Astrocyte (in vitro differentiated cells and primary cell): ENCODE results near the gene ARV1. TPM values are rescaled to one million over a fixed set of nuclear protein-coding genes. Genes with fewer than 3 reads are reported as not detected.

Source experiments
- DNase-seq: peaks from one replicate; pipeline ENCODE4 v3.0.0-alpha.2; 2010; ENCODE audit warnings: low read depth
- FAIRE-seq: peaks from 2 replicates; lab custom pipeline; 2011; peaks lifted over from hg19 to GRCh38; lab: Jason Lieb, UNC
- H2AFZ ChIP-seq: 2 replicates; pipeline ENCODE4 v1.6.0; 2012; ENCODE audit warnings: low read depth, low read length, inconsistent platforms
- H3K27ac ChIP-seq: 2 replicates; pipeline ENCODE4 v1.5.1; 2011; ENCODE audit warnings: low read depth, low read length, inconsistent platforms
- H3K27me3 ChIP-seq: 2 replicates; pipeline ENCODE4 v1.6.0; 2011; ENCODE audit warnings: low read length, inconsistent platforms; ENCODE audit not compliant: insufficient read depth
- H3K36me3 ChIP-seq: 2 replicates; pipeline ENCODE4 v1.5.1; 2011; ENCODE audit warnings: low read length, inconsistent platforms; ENCODE audit not compliant: insufficient read depth
- H3K4me1 ChIP-seq: 2 replicates; pipeline ENCODE4 v1.5.1; 2011; ENCODE audit warnings: low read length, inconsistent platforms; ENCODE audit not compliant: insufficient read depth
- H3K4me2 ChIP-seq: 2 replicates; pipeline ENCODE4 v1.6.0; 2012; ENCODE audit warnings: low read length, inconsistent platforms
- H3K4me3 ChIP-seq: 2 replicates; pipeline ENCODE4 v1.5.1; 2011; ENCODE audit warnings: low read depth, mild to moderate bottlenecking, low read length, inconsistent platforms; ENCODE audit not compliant: insufficient read depth
- H3K79me2 ChIP-seq: 2 replicates; pipeline ENCODE4 v1.6.0; 2012; ENCODE audit warnings: mild to moderate bottlenecking, low read length, inconsistent platforms; ENCODE audit not compliant: insufficient read depth
- H3K9ac ChIP-seq: 2 replicates; pipeline ENCODE4 v1.6.0; 2012; ENCODE audit warnings: mild to moderate bottlenecking, low read length, inconsistent platforms
- H3K9me3 ChIP-seq: 2 replicates; pipeline ENCODE4 v1.5.1; 2012; ENCODE audit warnings: low read depth, mild to moderate bottlenecking, low read length, inconsistent platforms; ENCODE audit not compliant: insufficient read depth
- H4K20me1 ChIP-seq: 2 replicates; pipeline ENCODE4 v1.6.0; 2012; ENCODE audit warnings: low read length, inconsistent platforms; ENCODE audit not compliant: insufficient read depth
- H3K27ac Mint-ChIP-seq: one replicate; pipeline ENCODE4 v1.8.0; 2021; ENCODE audit warnings: mild to moderate bottlenecking, mixed read lengths; ENCODE audit not compliant: unreplicated experiment
- H3K27me3 Mint-ChIP-seq: one replicate; pipeline ENCODE4 v1.8.0; 2021; ENCODE audit warnings: low read depth, mixed read lengths; ENCODE audit not compliant: unreplicated experiment
- H3K36me3 Mint-ChIP-seq: one replicate; pipeline ENCODE4 v1.8.0; 2021; ENCODE audit warnings: low read depth, mixed read lengths; ENCODE audit not compliant: unreplicated experiment
- H3K4me1 Mint-ChIP-seq: one replicate; pipeline ENCODE4 v1.8.0; 2021; ENCODE audit warnings: low read depth, mixed read lengths; ENCODE audit not compliant: unreplicated experiment
- H3K4me3 Mint-ChIP-seq: one replicate; pipeline ENCODE4 v1.8.0; 2021; ENCODE audit warnings: mild to moderate bottlenecking, moderate library complexity, mixed read lengths; ENCODE audit not compliant: unreplicated experiment
- H3K9me3 Mint-ChIP-seq: one replicate; pipeline ENCODE4 v1.8.0; 2021; ENCODE audit warnings: mild to moderate bottlenecking, mixed read lengths; ENCODE audit not compliant: unreplicated experiment
- EZH2 ChIP-seq: IDR thresholded peaks from 2 replicates; pipeline ENCODE4 v1.6.1; 2012; ENCODE audit warnings: mild to moderate bottlenecking, low read length, inconsistent platforms; ENCODE audit not compliant: insufficient read depth
- total RNA-seq: library from RNA; stranded (reverse); gene quantifications from 2 replicates; pipeline ENCODE4 v1.2.1, GENCODE V29; 2021
- TF ChIP-seq, protein P1 (sequence below): IDR thresholded peaks from 2 replicates; pipeline ENCODE4 v1.5.1; 2011; ENCODE audit warnings: low read depth, mild to moderate bottlenecking, inconsistent platforms, low read length, moderate library complexity; ENCODE audit not compliant: insufficient read depth

ARV1 gene
- total RNA-seq, 1 donor from 2014 or later = 14.4 TPM

DNA sequence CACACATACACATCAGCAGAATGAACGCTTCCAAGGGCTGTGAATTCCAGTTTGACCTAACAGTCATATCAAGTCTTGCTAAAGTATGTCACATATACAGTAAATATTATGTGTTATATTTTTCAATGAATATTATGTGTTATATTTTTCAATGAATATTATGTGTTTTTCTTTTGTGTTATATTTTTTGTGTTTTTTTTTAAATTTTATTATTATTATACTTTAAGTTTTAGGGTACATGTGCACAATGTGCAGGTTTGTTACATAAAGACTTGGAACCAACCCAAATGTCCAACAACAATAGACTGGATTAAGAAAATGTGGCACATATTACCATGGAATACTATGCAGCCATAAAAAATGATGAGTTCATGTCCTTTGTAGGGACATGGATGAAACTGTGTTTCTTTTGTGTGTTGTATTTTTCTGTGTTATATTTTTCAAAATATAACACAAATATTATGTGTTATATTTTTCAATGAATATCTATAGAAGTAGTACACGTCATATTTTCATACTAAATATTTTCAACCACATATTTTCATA lies 35.8 kb upstream of the ARV1 start:
- no peak overlapping the region for H2AFZ ChIP-seq
- FAIRE-seq (no peak), DNase-seq (no peak)
- no peak overlapping the region for H3K27ac ChIP-seq
- H3K27me3 ChIP-seq = no peaks in the 10 kb centered on the region
- H3K36me3 ChIP-seq = no peaks in the 10 kb centered on the region
- no peaks in the 10 kb centered on the region for H3K79me2 ChIP-seq
- no peak overlapping the region for H3K4me3 ChIP-seq
- no peak overlapping the region for H3K4me2 ChIP-seq
- peaks cover 4% of the 10 kb centered on the region for H3K36me3 Mint-ChIP-seq
- H3K4me3 Mint-ChIP-seq = no peak overlapping the region
- peaks cover 11% of the 10 kb centered on the region for H3K4me1 Mint-ChIP-seq
- H3K27me3 Mint-ChIP-seq = no peaks in the 10 kb centered on the region
- no peaks in the 10 kb centered on the region for H3K9me3 ChIP-seq
- H4K20me1 ChIP-seq = no peaks in the 10 kb centered on the region
- no peaks in the 10 kb centered on the region for H3K9me3 Mint-ChIP-seq
- no peak overlapping the region for H3K9ac ChIP-seq
- H3K27ac Mint-ChIP-seq = no peak overlapping the region
- no peaks in the 10 kb centered on the region for H3K4me1 ChIP-seq
- no peak for TF ChIP-seq EZH2
- TF ChIP-seq, protein P1, sequence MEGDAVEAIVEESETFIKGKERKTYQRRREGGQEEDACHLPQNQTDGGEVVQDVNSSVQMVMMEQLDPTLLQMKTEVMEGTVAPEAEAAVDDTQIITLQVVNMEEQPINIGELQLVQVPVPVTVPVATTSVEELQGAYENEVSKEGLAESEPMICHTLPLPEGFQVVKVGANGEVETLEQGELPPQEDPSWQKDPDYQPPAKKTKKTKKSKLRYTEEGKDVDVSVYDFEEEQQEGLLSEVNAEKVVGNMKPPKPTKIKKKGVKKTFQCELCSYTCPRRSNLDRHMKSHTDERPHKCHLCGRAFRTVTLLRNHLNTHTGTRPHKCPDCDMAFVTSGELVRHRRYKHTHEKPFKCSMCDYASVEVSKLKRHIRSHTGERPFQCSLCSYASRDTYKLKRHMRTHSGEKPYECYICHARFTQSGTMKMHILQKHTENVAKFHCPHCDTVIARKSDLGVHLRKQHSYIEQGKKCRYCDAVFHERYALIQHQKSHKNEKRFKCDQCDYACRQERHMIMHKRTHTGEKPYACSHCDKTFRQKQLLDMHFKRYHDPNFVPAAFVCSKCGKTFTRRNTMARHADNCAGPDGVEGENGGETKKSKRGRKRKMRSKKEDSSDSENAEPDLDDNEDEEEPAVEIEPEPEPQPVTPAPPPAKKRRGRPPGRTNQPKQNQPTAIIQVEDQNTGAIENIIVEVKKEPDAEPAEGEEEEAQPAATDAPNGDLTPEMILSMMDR = no peak

DNA sequence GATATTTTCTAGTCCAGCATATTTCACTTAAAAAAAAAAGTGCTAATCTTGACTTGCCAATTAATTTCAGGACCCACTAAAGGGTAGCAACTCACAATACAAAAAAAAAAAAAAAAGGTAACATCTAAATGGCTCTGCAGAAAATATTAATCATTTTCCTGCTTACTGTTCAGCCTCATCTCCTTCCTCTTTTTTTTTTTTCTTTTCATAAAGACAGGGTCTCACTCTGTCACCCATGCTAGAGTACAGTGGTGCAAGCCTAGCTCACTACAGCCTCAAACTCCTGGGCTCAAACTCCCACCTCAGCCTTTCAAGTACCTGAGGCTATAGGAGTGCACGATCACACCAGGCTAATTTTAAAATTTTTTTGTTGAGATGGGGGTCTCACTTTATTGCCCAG lies 30.6 kb upstream of the ARV1 start:
- Histone ChIP-seq H3K27me3 (no peaks in the 10 kb centered on the region), H3K36me3 (no peaks in the 10 kb centered on the region), H3K4me2 (no peak overlapping the region), H2AFZ (no peak overlapping the region), H3K4me3 (no peak overlapping the region), H4K20me1 (no peaks in the 10 kb centered on the region), H3K9me3 (no peaks in the 10 kb centered on the region), H3K79me2 (no peaks in the 10 kb centered on the region), H3K9ac (no peak overlapping the region), H3K4me1 (no peaks in the 10 kb centered on the region), H3K27ac (no peak overlapping the region)
- no peak for DNase-seq
- Mint-ChIP-seq H3K9me3 (no peaks in the 10 kb centered on the region), H3K27me3 (no peaks in the 10 kb centered on the region), H3K36me3 (no peaks in the 10 kb centered on the region), H3K4me3 (no peak overlapping the region), H3K27ac (no peak overlapping the region), H3K4me1 (no peaks in the 10 kb centered on the region)
- no peak for FAIRE-seq
- TF ChIP-seq EZH2 = no peak
- TF ChIP-seq, protein P1 = no peak

DNA sequence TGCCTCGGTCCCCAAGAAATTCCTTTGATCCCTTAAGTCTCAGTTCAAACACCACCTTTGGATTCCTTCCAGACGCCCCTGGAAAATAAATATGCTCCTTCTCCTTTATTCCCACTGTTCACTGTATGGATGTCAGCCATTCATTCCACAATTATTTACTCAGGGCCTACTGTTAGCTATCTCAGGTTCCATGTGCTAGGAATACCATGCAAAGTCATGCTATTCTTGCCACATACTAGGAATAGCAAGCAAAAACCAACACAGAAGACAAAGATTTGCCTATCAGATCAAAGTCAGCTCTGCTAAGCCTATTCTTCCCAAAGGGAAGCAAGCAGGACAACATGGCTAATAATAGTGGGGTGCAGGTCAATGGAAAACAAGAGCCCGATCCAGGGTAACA lies 30.0 kb upstream of the ARV1 start:
- no peak overlapping the region for H2AFZ ChIP-seq
- no peaks in the 10 kb centered on the region for H3K79me2 ChIP-seq
- no peaks in the 10 kb centered on the region for H3K4me1 Mint-ChIP-seq
- no peaks in the 10 kb centered on the region for H3K4me1 ChIP-seq
- H3K4me3 ChIP-seq = no peak overlapping the region
- H3K27me3 ChIP-seq = no peaks in the 10 kb centered on the region
- H3K9ac ChIP-seq = no peak overlapping the region
- FAIRE-seq (no peak), DNase-seq (no peak)
- no peak overlapping the region for H3K4me2 ChIP-seq
- H3K27me3 Mint-ChIP-seq = no peaks in the 10 kb centered on the region
- H3K36me3 ChIP-seq = no peaks in the 10 kb centered on the region
- no peaks in the 10 kb centered on the region for H3K9me3 ChIP-seq
- no peak overlapping the region for H3K27ac ChIP-seq
- no peaks in the 10 kb centered on the region for H4K20me1 ChIP-seq
- H3K27ac Mint-ChIP-seq = no peak overlapping the region
- H3K4me3 Mint-ChIP-seq = no peak overlapping the region
- no peaks in the 10 kb centered on the region for H3K9me3 Mint-ChIP-seq
- no peaks in the 10 kb centered on the region for H3K36me3 Mint-ChIP-seq
- TF ChIP-seq EZH2 = no peak
